Upper lobe of left lung (tissue), 6 donors: ENCODE measurements around the gene CD3D. TPM values are rescaled to one million over a fixed set of nuclear protein-coding genes. Genes with fewer than 3 reads are reported as not detected.
A peak's percentile ranks its signal among the peaks of the same experiment; 100 is the strongest.

Source experiments
- ATAC-seq, 2 donors: fragments of 200-7000 bp; cut with Tn5 transposase; one replicate each; pipeline ENCODE4 v1.9.1; 2022; ENCODE audit warnings: mild to moderate bottlenecking in 2 of 2, moderate library complexity in 2 of 2; ENCODE audit not compliant: low FRiP score in 2 of 2
- DNase-seq, 2 donors: peaks; one replicate each; pipeline ENCODE4 v3.0.0-alpha.2; 2019 to 2020
- H3K27ac ChIP-seq, 4 donors: fragments of 200-600 bp; sonication (generic); one replicate each; pipeline ENCODE4 v1.5.1; 2016 to 2019
- H3K27me3 ChIP-seq, 4 donors: fragments of 200-600 bp; sonication (generic); one replicate each; pipeline ENCODE4 v1.5.1; 2017 to 2019
- H3K36me3 ChIP-seq, 4 donors: fragments of 200-600 bp; sonication (generic); one replicate each; pipeline ENCODE4 v1.5.1; 2016 to 2019
- H3K4me1 ChIP-seq, 4 donors: fragments of 200-600 bp; sonication (generic); one replicate each; pipeline ENCODE4 v1.5.1; 2018 to 2019
- H3K4me3 ChIP-seq, 4 donors: fragments of 200-600 bp; sonication (generic); one replicate each; pipeline ENCODE4 v1.5.1; 2017 to 2019; ENCODE audit warnings: mild to moderate bottlenecking in 2 of 4, moderate library complexity in 1 of 4
- H3K9me3 ChIP-seq, 4 donors: fragments of 200-600 bp; sonication (generic); one replicate each; pipeline ENCODE4 v1.5.1; 2018 to 2019
- EP300 ChIP-seq, 4 donors: sonication (generic); formaldehyde crosslinking; IDR thresholded peaks; one replicate each; pipeline ENCODE4 v1.5.1; 2017; ENCODE audit warnings: antibody characterized with exemption in 4 of 4, control low read depth in 2 of 4
- POLR2A ChIP-seq, 4 donors: fragments of 450-650 bp; IDR thresholded peaks; one replicate each; pipeline ENCODE4 v1.5.1; 2016 to 2017; ENCODE audit warnings: antibody characterized with exemption in 4 of 4, mild to moderate bottlenecking in 2 of 4
- POLR2AphosphoS5 ChIP-seq, 2 donors: sonication (generic); formaldehyde crosslinking; IDR thresholded peaks; one replicate each; pipeline ENCODE4 v1.5.1; 2017; ENCODE audit warnings: antibody characterized with exemption in 2 of 2
- WGBS, 2 donors: methylation state at CpG; one replicate each; pipeline ENCODE4 v1.1.5; 2017 to 2018; 5-methylcytosine and 5-hydroxymethylcytosine counted together
- total RNA-seq, 6 donors: library from RNA; depleted of rRNA in 4 of 6; stranded (reverse); fragments of >200 nt in 4 of 6; gene quantifications; one replicate each; pipeline versions ENCODE4 v1.1.0 to v1.2.1, GENCODE V29; 2016 to 2021
- TF ChIP-seq, protein P1 (sequence below), 6 experiments: fragments of 450-650 bp in 4 of 6; fragments of 200-600 bp in 2 of 6; sonication (generic) in 2 of 6; IDR thresholded peaks; one replicate each; pipeline ENCODE4 v1.5.1; 2016 to 2019; ENCODE audit warnings: antibody characterized with exemption in 6 of 6
- donor health status: DM: no; HTN: no; CAD: no; lungs with moderate emphysema.
- donor health status: DM: no; HTN: yes; CAD: no; lungs with severe emphysema.

The CD3D gene
- total RNA-seq, 6 donors from 2014 or later: 4.1 to 22.3 (median 7.6) TPM

DNA sequence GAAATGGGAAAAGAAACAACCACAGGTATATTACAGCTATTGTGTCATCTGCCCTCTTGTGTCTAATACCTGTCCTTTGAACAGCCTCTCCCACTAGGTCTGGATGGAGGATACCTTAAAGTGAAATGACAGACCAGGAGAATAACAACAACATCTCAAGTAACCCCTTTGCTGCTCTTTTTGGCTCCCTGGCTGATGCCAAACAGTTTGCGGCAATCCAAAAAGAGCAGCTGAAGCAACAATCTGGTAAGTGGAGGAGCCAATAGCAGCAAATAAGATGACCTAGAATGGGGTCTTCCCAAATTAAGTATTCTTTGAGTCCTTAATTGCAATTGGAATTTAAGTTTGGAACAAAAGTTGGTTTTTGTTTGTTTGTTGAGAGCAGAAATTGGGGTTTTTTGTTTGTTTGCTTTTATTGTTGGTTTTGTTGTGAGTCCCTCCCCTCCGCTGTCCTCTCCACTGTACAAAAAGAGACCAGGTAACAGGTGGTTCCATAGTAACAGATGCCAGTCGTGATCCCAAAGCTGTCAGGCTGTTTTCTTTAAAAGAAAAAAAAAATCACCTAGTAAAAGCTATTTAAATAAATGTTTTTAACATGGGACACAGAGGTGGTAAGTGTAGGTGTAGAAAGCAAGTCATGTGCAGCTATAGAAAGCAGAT, 22.6 kb upstream of the CD3D start:
- WGBS, 2 donors: 95 to 97% methylated on average over 3 of the region's 3 CpGs
- no peak overlapping the region for H3K27ac ChIP-seq
- H3K4me3 ChIP-seq: no peak overlapping the region
- ATAC-seq (no peak), DNase-seq (no peak)
- no peaks in the 10 kb centered on the region for H3K9me3 ChIP-seq
- peaks cover 19 to 54% (median 41%) of the 10 kb centered on the region in 4 donors for H3K36me3 ChIP-seq
- no peak for TF ChIP-seq EP300 (IDR thresholded peaks at IDR 0.05)
- no peaks in the 10 kb centered on the region for H3K27me3 ChIP-seq
- H3K4me1 ChIP-seq: peaks cover 15 to 26% (median 19%) of the 10 kb centered on the region in 4 donors

DNA sequence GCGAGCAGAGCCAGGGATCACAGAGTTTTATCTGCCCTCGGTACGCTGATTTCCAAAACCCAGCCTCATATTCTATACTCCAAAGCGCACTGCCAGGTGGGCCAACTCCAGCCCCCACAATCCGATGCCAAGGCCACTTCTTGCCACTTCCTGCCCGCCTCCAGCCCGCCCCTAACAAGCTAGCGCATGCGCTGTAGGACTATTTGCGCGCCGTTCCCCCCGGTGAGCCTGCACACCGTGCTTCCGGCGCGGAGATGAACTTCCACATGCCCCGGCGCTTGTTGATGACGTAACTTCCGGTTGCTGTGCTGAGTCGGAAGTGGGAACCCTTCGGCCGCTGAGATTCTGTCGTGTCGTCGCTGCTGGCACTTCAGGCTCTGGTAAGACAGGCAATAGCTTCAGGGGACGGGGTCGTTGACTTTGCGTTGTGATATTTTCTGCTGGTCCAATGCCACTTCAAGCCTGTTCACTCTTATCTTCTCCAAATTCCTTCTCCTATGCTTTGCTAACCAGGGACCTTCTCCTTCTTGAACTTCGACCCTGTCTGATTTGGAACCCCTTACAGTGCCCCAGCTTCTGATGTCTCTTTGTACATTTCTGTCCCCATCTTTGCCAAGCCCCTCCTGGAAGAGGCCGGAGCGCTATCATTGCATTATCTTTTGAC, 16.9 kb upstream of the CD3D start, which contains the start of gene UBE4A:
UBE4A (plus strand) TSS at position 306 of the 664 bp plus-strand sequence. CDS start 5,481 bp downstream, outside the sequence.
- TF ChIP-seq EP300 (IDR thresholded peaks at IDR 0.05) (no peak), POLR2AphosphoS5 (IDR thresholded peaks at IDR 0.05) (peak; percentile 88 to 94), POLR2A (IDR thresholded peaks at IDR 0.05) (peak; percentile 21 to 82 (median 60))
- TF ChIP-seq, protein P1, sequence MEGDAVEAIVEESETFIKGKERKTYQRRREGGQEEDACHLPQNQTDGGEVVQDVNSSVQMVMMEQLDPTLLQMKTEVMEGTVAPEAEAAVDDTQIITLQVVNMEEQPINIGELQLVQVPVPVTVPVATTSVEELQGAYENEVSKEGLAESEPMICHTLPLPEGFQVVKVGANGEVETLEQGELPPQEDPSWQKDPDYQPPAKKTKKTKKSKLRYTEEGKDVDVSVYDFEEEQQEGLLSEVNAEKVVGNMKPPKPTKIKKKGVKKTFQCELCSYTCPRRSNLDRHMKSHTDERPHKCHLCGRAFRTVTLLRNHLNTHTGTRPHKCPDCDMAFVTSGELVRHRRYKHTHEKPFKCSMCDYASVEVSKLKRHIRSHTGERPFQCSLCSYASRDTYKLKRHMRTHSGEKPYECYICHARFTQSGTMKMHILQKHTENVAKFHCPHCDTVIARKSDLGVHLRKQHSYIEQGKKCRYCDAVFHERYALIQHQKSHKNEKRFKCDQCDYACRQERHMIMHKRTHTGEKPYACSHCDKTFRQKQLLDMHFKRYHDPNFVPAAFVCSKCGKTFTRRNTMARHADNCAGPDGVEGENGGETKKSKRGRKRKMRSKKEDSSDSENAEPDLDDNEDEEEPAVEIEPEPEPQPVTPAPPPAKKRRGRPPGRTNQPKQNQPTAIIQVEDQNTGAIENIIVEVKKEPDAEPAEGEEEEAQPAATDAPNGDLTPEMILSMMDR (IDR thresholded peaks at IDR 0.05): peak in 1 of 6 experiments; percentile 24
- Histone ChIP-seq H3K27ac (peak within 1 kb of the TSS; percentile 71 to 81 (median 76)), H3K4me3 (peak within 1 kb of the TSS; percentile 69 to 95 (median 77)), H3K36me3 (no peaks in the 10 kb centered on the region), H3K4me1 (peaks cover 19 to 28% (median 21%) of the 10 kb centered on the region in 4 donors), H3K9me3 (no peaks in the 10 kb centered on the region), H3K27me3 (no peaks in the 10 kb centered on the region)
- WGBS, 2 donors: 5 to 7% methylated on average over 22 to 33 of the region's 33 CpGs
- peak; percentile 94 to 98 for ATAC-seq
- peak; percentile 90 to 94 for DNase-seq

DNA sequence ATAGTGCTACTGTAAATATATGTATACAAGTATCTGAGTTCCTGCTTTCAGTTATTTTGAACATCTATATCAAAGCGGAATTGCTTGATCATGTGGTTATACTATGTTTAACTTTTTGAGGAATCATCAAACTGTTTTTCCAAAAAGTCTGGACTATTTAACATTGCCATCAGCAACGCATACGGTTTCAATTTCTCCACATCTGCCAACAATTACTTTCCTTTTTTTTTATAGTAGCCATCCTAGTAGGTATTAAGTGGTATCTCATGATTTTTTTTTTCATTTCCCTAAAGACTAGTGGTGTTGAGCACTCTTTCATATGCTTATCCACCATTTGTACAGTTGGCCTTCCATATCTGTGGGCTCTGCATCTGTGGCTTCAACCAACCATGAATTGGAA, 15.6 kb upstream of the CD3D start:
- no peak overlapping the region for H3K27ac ChIP-seq
- DNase-seq (no peak), ATAC-seq (no peak)
- TF ChIP-seq EP300 (IDR thresholded peaks at IDR 0.05) (no peak), POLR2A (IDR thresholded peaks at IDR 0.05) (no peak), POLR2AphosphoS5 (IDR thresholded peaks at IDR 0.05) (no peak)
- TF ChIP-seq, protein P1 (IDR thresholded peaks at IDR 0.05): no peak
- H3K27me3 ChIP-seq: no peaks in the 10 kb centered on the region
- no peaks in the 10 kb centered on the region for H3K9me3 ChIP-seq
- H3K4me3 ChIP-seq: no peak overlapping the region
- H3K36me3 ChIP-seq: no peaks in the 10 kb centered on the region
- 50 to 86% methylated on average over 3 of the region's 3 CpGs for whole genome bisulfite sequencing, 2 donors
- H3K4me1 ChIP-seq: peaks cover 19 to 28% (median 21%) of the 10 kb centered on the region in 4 donors

DNA sequence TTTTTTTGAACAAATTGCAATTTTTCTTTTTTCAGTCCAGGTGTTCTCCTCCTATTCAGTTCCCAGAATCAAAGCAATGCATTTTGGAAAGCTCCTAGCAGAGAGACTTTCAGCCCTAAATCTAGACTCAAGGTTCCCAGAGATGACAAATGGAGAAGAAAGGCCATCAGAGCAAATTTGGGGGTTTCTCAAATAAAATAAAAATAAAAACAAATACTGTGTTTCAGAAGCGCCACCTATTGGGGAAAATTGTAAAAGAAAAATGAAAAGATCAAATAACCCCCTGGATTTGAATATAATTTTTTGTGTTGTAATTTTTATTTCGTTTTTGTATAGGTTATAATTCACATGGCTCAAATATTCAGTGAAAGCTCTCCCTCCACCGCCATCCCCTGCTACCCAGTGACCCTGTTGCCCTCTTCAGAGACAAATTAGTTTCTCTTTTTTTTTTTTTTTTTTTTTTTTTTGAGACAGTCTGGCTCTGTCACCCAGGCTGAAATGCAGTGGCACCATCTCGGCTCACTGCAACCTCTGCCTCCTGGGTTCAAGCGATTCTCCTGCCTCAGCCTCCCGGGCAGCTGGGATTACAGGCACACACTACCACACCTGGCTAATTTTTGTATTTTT, 10.7 kb upstream of the CD3D start:
- H3K27me3 ChIP-seq: no peaks in the 10 kb centered on the region
- H3K9me3 ChIP-seq: no peaks in the 10 kb centered on the region
- no peak for TF ChIP-seq POLR2A (IDR thresholded peaks at IDR 0.05)
- no peak for TF ChIP-seq POLR2AphosphoS5 (IDR thresholded peaks at IDR 0.05)
- TF ChIP-seq, protein P1 (IDR thresholded peaks at IDR 0.05): peak in 5 of 6 experiments; percentile 32 to 49 (median 37)
- H3K4me3 ChIP-seq: no peak overlapping the region
- 10 to 12% methylated on average over 6 of the region's 6 CpGs for WGBS, 2 donors
- no peaks in the 10 kb centered on the region for H3K36me3 ChIP-seq
- H3K27ac ChIP-seq: no peak overlapping the region
- DNase-seq (no peak), ATAC-seq (no peak)
- H3K4me1 ChIP-seq: no peaks in the 10 kb centered on the region

DNA sequence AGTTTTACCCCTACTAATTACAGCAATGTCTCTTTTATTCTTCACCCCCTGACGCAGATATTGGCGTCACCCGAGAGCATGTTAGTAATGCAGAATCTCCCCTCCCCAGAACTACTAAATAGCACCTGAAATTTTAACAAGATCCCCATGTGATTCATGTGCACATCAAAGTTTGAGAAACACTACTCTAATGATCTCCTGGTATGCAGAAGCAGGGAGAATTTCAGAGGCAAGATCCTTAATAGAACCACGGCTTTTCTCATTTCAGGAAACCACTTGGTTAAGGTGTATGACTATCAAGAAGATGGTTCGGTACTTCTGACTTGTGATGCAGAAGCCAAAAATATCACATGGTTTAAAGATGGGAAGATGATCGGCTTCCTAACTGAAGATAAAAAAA, 7.0 kb upstream of the CD3D start:
- DNase-seq: no peak
- ATAC-seq: no peak
- Histone ChIP-seq H3K27me3 (no peaks in the 10 kb centered on the region), H3K27ac (no peak overlapping the region), H3K4me1 (no peaks in the 10 kb centered on the region), H3K4me3 (no peak overlapping the region), H3K36me3 (no peaks in the 10 kb centered on the region), H3K9me3 (no peaks in the 10 kb centered on the region)
- WGBS, 2 donors: 72 to 74% methylated on average over 6 of the region's 6 CpGs
- TF ChIP-seq POLR2AphosphoS5 (IDR thresholded peaks at IDR 0.05) (no peak), EP300 (IDR thresholded peaks at IDR 0.05) (no peak), POLR2A (IDR thresholded peaks at IDR 0.05) (no peak)
- TF ChIP-seq, protein P1 (IDR thresholded peaks at IDR 0.05): no peak
